GM23248 (cell line): ENCODE data around the gene FERMT2.

Experiments used
- EZH2 ChIP-seq: fragments of 200-600 bp; sonication (generic); IDR thresholded peaks from 2 replicates; pipeline ENCODE4 v1.6.1; 2018; ENCODE audit warnings: antibody characterized with exemption, mild to moderate bottlenecking; ENCODE audit not compliant: insufficient read depth, poor library complexity, severe bottlenecking
- EZH2phosphoT487 ChIP-seq: fragments of 200-600 bp; sonication (generic); IDR thresholded peaks from 2 replicates; pipeline ENCODE4 v1.6.1; 2018; ENCODE audit warnings: antibody characterized with exemption, moderate library complexity, mild to moderate bottlenecking, low read depth; ENCODE audit not compliant: insufficient read depth

DNA sequence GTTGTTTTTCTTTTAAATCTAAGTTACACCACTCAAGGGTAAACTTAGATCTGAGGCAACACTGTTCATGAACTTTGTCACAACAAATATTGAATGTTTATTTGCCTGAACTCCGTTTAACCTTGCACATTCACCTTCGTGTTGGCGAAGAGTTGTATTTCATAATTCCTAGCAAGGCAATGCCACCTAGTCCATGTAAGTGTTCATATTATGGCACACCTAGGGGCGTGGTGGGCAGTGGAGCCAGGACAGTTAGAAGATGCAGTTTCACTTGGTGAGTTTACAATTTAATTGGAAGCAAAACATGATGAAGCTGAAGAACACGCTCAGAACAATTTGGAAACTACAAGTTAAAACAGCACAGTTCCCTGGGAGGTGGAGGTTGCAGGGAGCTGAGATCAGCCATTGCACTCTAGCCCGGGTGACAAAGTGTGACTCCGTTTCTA is 129.0 kb downstream of the FERMT2 start:
- TF ChIP-seq EZH2phosphoT487 (no peak), EZH2 (no peak)
